ENCODE measurements around the gene CCNE1.
A peak's percentile ranks its signal among the peaks of the same experiment; 100 is the strongest.
"Not testable (repeated sequence)": the region's sequence is repeated elsewhere in the genome, so short reads cannot be mapped to it uniquely, and the experiment has no call there.

The CCNE1 gene

DNA sequence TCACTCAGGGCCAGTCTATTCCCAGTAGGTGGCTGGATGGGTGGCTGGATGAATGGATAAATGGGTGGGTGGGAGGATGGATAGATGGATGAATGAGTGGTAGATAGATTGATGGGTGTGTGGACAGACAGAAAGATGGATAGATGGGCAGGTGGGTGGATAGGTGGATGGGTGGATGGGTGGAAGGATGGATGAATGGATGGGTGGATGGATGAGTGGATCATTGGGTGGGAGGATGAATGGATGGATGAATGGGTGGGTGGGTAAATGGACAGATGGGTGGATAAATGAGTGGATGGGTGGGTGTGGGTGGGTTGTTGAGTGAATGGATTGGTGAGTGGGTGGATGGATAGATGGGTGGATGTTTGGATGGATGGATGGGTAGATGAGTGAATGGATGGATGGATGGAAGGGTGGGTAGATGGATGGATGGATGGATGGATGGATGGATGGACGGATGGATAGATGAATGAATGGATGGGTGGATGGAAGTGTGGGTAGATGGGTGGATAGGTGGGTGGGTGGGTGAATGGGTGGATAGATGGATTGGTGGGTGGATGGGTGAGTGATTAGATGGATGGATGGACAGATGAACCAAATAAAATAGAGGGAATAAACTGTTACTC is 27.1 kb upstream of the CCNE1 start:
- Histone ChIP-seq H3K27ac (no peak overlapping the region), H3K36me3 (no peaks in the 10 kb centered on the region), H3K27me3 (no peaks in the 10 kb centered on the region), H3K4me2 (no peak overlapping the region), H4K20me1 (no peaks in the 10 kb centered on the region), H3K4me3 (no peak overlapping the region), H3K9me3 (replicated peaks in 1 of 11) (no peaks in the 10 kb centered on the region), H3K4me1 (peaks cover 0 to 10% (median 6%) of the 10 kb centered on the region in 10 experiments; a peak in 6 of 20 replicates), H3K9ac (no peak overlapping the region)
- no peak for TF ChIP-seq Cebpa-rat (IDR thresholded peaks at IDR 0.05)

DNA sequence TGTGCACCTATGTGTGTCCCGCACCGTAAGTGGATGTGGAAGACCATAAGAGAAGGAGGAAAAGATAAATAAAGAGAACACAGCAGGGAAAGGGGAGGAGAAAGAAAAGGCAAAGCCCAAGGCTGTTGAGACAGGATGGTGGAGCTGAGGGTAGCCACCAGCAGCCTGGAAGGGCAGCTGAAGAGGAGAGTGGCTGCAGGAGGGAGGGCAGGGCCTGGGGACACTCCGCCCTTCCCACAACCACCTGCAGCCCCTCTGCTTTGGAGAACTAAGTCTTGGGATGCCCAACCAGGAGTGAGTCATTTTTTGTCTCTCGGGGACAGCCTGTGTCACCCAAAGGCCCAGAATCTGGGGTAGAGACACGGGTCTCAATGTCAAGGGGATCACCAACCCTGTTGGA is 26.4 kb upstream of the CCNE1 start:
- Histone ChIP-seq H3K4me2 (no peak overlapping the region), H4K20me1 (no peaks in the 10 kb centered on the region), H3K9me3 (replicated peaks in 1 of 11) (no peaks in the 10 kb centered on the region), H3K4me3 (no peak overlapping the region), H3K9ac (no peak overlapping the region), H3K27me3 (no peaks in the 10 kb centered on the region), H3K36me3 (no peaks in the 10 kb centered on the region), H3K4me1 (peaks cover 0 to 10% (median 6%) of the 10 kb centered on the region in 10 experiments; a peak in 5 of 20 replicates), H3K27ac (no peak overlapping the region)
- no peak for TF ChIP-seq Cebpa-rat (IDR thresholded peaks at IDR 0.05)

DNA sequence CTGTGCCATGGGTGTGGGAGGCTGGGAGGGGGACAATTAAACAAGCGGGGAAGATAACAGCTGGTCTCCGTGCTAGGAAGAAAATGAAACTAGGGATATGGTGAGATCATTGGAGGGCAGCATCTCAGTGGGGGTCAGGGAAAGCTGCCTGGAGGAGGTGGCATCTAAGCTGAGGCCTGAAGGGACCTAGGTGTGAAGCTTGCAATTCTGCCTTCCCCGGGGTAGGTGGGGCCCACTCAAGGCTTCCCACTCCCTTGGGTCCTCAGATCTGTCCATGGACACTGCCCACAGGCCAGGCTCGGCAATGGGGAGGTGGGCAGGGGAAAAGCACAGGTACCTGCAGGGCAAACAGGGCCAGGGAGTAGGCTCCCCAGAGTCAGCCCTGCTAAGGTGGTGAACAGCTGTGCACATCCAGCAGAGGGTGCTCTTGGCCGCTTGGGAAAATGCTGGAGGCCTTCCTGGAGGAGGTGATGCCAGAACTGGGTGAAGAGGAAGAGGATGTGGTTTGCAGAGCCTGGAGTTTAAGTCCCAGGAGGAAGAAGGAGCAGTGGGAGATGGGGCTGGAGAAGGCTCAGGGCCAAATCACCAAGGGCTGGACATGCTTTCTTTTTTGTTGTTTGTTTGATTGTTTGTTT is 25.7 kb upstream of the CCNE1 start:
- H3K9me3 ChIP-seq (replicated peaks in 1 of 11) = no peaks in the 10 kb centered on the region
- H3K27ac ChIP-seq = no peak overlapping the region
- TF ChIP-seq Cebpa-rat (IDR thresholded peaks at IDR 0.05) = no peak
- H3K4me2 ChIP-seq = peak overlapping the region in 1 of 11 experiments; percentile 33; a peak in 2 of 22 replicates
- no peaks in the 10 kb centered on the region for H3K36me3 ChIP-seq
- H3K27me3 ChIP-seq = no peaks in the 10 kb centered on the region
- no peak overlapping the region for H3K9ac ChIP-seq
- H3K4me1 ChIP-seq = peaks cover 0 to 10% (median 6%) of the 10 kb centered on the region in 10 experiments; a peak in 5 of 20 replicates
- H4K20me1 ChIP-seq = no peaks in the 10 kb centered on the region
- H3K4me3 ChIP-seq = no peak overlapping the region

DNA sequence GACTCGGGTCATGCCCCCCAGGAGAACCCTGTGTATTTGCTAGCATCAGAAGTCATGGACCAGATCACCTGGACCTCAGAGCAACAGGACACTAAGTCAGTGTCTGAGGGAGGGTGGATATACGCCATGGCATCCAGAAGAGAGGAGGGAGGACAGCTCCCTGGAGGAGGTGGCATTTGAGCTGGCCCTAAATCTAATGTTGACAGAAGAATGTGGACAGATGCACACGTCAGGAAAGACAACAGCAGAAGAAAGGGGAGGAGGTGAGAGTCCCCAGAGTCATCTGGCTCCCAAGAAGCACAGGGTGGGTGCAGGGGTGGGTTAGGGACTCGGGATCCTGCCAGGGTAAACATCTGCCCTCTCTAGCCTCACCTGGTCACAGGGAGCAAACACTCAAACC is 24.5 kb upstream of the CCNE1 start:
- no peak overlapping the region for H3K4me2 ChIP-seq

DNA sequence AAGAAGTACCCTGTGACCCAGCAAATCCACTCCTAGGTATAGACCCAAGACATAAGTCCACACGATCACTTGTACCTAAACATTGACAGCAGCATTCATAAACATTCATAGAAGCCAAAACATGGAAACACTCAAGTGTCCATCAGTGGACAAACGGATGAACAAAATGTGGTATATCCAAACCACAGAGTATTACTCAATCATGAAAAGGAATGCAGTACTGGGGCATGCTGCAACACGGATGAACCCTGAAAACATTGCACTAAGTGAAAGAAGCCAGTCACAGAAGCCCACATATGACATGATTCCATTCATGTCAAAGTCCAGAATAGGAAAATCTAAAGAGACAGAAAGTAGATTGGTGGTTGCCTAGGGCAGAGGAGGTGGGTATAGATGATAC is 22.8 kb upstream of the CCNE1 start:
- TF ChIP-seq Cebpa-rat (IDR thresholded peaks at IDR 0.05) = no peak
- Histone ChIP-seq H3K27me3 (no peaks in the 10 kb centered on the region), H3K4me1 (peaks cover 0 to 10% (median 6%) of the 10 kb centered on the region in 10 experiments; a peak in 5 of 20 replicates), H4K20me1 (no peaks in the 10 kb centered on the region; a peak in 1 of 22 replicates), H3K36me3 (no peaks in the 10 kb centered on the region), H3K27ac (no peak overlapping the region), H3K4me3 (no peak overlapping the region), H3K4me2 (no peak overlapping the region), H3K9ac (no peak overlapping the region), H3K9me3 (replicated peaks in 1 of 11) (no peaks in the 10 kb centered on the region)

More for the DNA sequence above, 24.5 kb upstream of the CCNE1 start:
- Histone ChIP-seq H3K9me3 (replicated peaks in 1 of 11) (no peaks in the 10 kb centered on the region), H3K36me3 (no peaks in the 10 kb centered on the region), H3K27ac (no peak overlapping the region), H3K4me3 (no peak overlapping the region), H3K4me1 (peaks cover 0 to 10% (median 6%) of the 10 kb centered on the region in 10 experiments; a peak in 5 of 20 replicates), H4K20me1 (no peaks in the 10 kb centered on the region), H3K9ac (no peak overlapping the region), H3K27me3 (no peaks in the 10 kb centered on the region)
- TF ChIP-seq Cebpa-rat (IDR thresholded peaks at IDR 0.05) = no peak

DNA sequence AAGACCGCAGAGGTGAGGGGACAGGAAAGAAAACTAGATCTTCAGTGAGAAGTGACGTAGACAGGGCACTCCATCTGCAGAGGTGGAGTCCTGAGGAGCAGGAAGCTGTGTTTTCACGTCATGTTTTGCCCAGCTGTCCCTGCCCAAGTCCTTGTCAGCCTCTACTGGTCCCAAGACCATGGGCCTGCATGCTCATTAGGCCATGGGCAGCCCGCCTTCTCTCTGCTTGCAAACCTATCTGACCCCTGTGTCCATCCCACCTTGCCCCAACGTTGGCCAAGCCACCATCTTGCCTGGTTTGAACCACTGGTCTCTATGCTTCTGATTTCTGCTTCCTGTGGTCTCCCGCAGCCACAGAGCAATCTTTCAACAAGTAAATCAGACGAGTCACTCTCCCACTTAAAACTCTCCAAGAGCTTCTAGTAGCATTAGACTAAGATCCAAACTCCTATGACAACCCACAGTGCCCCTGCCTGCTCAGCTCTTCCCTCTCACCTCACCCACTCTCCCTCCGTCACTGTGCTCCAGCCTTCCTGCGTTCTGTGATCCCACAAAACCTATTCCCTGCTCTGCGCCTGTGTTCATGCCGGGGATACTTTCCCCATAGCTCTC is 18.6 kb upstream of the CCNE1 start:
- no peaks in the 10 kb centered on the region for H3K9me3 ChIP-seq (replicated peaks in 1 of 11)
- no peaks in the 10 kb centered on the region; a peak in 1 of 22 replicates for H4K20me1 ChIP-seq
- no peak for TF ChIP-seq Cebpa-rat (IDR thresholded peaks at IDR 0.05)
- no peak overlapping the region for H3K9ac ChIP-seq
- H3K27me3 ChIP-seq = no peaks in the 10 kb centered on the region
- no peak overlapping the region for H3K4me2 ChIP-seq
- no peaks in the 10 kb centered on the region for H3K4me1 ChIP-seq
- no peak overlapping the region for H3K27ac ChIP-seq
- H3K36me3 ChIP-seq = no peaks in the 10 kb centered on the region
- H3K4me3 ChIP-seq = no peak overlapping the region

DNA sequence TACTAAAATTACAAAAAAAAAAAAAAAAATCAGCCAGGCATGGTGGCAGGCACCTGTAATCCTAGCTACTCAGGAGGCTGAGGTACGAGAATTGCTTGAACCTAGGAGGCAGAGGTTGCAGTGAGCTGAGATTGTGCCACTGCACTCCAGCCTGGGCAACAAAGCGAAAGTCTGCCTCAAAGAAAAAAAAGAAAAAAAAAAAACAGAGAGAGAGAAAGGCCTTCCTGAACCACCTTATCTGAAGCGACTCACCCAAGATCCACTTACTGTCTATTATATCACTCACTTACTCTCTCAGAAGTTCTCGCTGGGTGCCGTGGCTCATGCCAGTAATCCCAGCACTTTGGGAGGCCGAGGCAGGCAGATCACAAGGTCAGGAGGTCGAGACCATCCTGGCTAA is 17.3 kb upstream of the CCNE1 start:
- not testable (repeated sequence) for H3K9ac ChIP-seq; H3K36me3 ChIP-seq; H3K4me1 ChIP-seq; H4K20me1 ChIP-seq; H3K9me3 ChIP-seq (replicated peaks in 1 of 11); H3K27ac ChIP-seq; H3K4me3 ChIP-seq; H3K27me3 ChIP-seq; H3K4me2 ChIP-seq

DNA sequence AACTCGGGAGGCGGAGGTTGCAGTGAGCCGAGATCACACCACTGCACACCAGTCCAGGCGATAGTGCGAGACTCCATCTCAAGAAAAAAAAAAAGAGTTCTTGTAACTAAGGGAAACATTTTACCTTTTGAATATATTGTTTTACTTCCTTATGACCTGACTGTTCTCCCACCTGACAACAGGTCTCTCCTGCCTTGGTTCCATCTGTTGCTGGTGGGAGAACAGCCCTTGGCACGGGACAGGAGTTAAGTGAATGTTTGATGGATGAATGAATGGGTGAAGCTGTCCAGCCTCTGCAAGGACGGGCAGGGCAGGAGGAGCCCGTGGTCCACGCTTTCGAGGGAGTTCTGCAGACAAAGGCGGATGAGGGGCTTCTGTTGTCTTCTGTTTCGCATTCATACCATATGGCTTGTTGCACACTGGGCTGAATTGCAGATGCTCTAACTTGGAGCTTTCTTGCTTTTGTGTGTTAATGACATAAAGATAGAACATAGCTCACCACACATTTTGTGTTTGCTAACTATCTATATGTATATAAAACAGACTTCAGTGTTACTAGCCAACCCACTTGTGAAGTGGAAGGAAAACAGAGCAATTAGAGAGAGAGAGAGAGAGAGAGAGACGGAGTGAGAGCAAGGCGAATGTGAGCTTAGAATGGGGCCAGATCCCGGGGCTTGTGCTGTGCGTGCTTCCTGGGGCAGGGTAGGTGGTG is 16.2 kb upstream of the CCNE1 start:
- Histone ChIP-seq H3K9me3 (replicated peaks in 1 of 11) (no peaks in the 10 kb centered on the region), H3K4me1 (no peaks in the 10 kb centered on the region), H3K9ac (no peak overlapping the region), H4K20me1 (no peaks in the 10 kb centered on the region; a peak in 1 of 22 replicates), H3K4me2 (no peak overlapping the region), H3K27me3 (no peaks in the 10 kb centered on the region), H3K36me3 (no peaks in the 10 kb centered on the region), H3K4me3 (no peak overlapping the region), H3K27ac (no peak overlapping the region)
- TF ChIP-seq Cebpa-rat (IDR thresholded peaks at IDR 0.05) = no peak

DNA sequence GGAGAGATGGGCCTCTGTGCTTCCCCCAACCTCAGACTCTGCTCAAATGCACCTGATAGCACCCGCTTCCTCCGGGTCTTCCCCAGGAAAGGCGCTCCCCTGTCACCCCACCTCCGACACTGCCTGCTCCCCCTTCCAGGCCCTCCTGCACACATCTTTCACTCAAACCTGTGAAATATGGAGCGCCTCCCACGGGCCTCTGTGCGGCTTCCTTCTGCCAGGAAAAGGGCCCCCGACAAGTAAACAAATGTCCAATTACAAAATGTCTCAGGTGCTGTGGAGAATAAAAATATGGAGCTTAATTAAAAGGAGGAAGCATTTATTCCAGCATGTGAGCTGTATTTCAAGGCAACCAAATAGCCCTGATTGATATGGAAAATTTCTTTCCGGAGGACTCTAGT is 15.6 kb upstream of the CCNE1 start:
- H3K4me3 ChIP-seq = no peak overlapping the region
- H4K20me1 ChIP-seq = no peaks in the 10 kb centered on the region; a peak in 1 of 22 replicates
- H3K36me3 ChIP-seq = no peaks in the 10 kb centered on the region
- no peaks in the 10 kb centered on the region for H3K9me3 ChIP-seq (replicated peaks in 1 of 11)
- no peak overlapping the region for H3K9ac ChIP-seq
- H3K4me2 ChIP-seq = no peak overlapping the region
- H3K27ac ChIP-seq = no peak overlapping the region
- no peaks in the 10 kb centered on the region for H3K4me1 ChIP-seq
- TF ChIP-seq Cebpa-rat (IDR thresholded peaks at IDR 0.05) = no peak
- H3K27me3 ChIP-seq = no peaks in the 10 kb centered on the region

All from BLaER1 treated with 17β-estradiol and CSF1 and Interleukin-3, amounts not matched to agents 10 nM and 100 nM (cell line).